M059J (cell line): ENCODE data around the gene YES1. TPM values are rescaled to one million over a fixed set of nuclear protein-coding genes. Genes with fewer than 3 reads are reported as not detected.
"Not testable (repeated sequence)": the region's sequence is repeated elsewhere in the genome, so short reads cannot be mapped to it uniquely, and the experiment has no call there.

Experiments used
- DNase-seq: peaks from one replicate; pipeline ENCODE4 v3.0.0-alpha.2; 2012; ENCODE audit warnings: low read depth
- total RNA-seq: library from RNA; depleted of rRNA; stranded (reverse); fragments of >200 nt; shearing (Covaris generic); gene quantifications from 2 replicates; pipeline ENCODE4 v1.2.3, GENCODE V29; 2014

Gene YES1
- total RNA-seq, 1 experiment from 2014 or later = 127 TPM

- not testable (repeated sequence) for DNase-seq
These were observed 81.9 kb downstream of the YES1 start for GRCh38 chr18:730120-730519.

- no peak for DNase-seq
These were observed 86.4 kb downstream of the YES1 start for GRCh38 chr18:725646-726045.

- DNase-seq = no peak
These were observed 88.4 kb downstream of the YES1 start for GRCh38 chr18:723541-724080.

- no peak for DNase-seq
These were observed 95.0 kb downstream of the YES1 start for GRCh38 chr18:717003-717402.

GRCh38 chr18:715626-716025 lies 96.4 kb downstream of the YES1 start:
- DNase-seq = peak; percentile 86

- no peak for DNase-seq
These were observed 98.9 kb downstream of the YES1 start for GRCh38 chr18:713135-713490.

- DNase-seq = peak; percentile 53
These were observed 99.5 kb downstream of the YES1 start, which contains the start of gene ENOSF1 for GRCh38 chr18:712401-713134. TSS of gene ENOSF1 (minus strand) at chr18:712630. CDS start at chr18:712587, 43 bp downstream.

GRCh38 chr18:711657-712400 lies 100.2 kb downstream of the YES1 start:
- peak; percentile 77 for DNase-seq

GRCh38 chr18:711310-711656 lies 100.8 kb downstream of the YES1 start:
- no peak for DNase-seq

GRCh38 chr18:710418-711300 lies 101.4 kb downstream of the YES1 start:
- DNase-seq = no peak

- peak; percentile 80 for DNase-seq
These were observed 102.3 kb downstream of the YES1 start for GRCh38 chr18:709771-710170.

GRCh38 chr18:708096-708495 lies 103.9 kb downstream of the YES1 start:
- no peak for DNase-seq

- no peak for DNase-seq
These were observed 105.6 kb downstream of the YES1 start for GRCh38 chr18:706405-706804.

GRCh38 chr18:703213-703967 lies 108.7 kb downstream of the YES1 start:
- peak; percentile 89 for DNase-seq

- DNase-seq = no peak
These were observed 114.2 kb downstream of the YES1 start for GRCh38 chr18:697800-698199.

GRCh38 chr18:697012-697411 lies 115.0 kb downstream of the YES1 start:
- no peak for DNase-seq

- DNase-seq = no peak
These were observed 118.4 kb downstream of the YES1 start for GRCh38 chr18:693466-694187.

GRCh38 chr18:692824-693223 lies 119.2 kb downstream of the YES1 start:
- no peak for DNase-seq

- no peak for DNase-seq
These were observed 123.7 kb downstream of the YES1 start for GRCh38 chr18:688323-688722.

- DNase-seq = no peak
These were observed 125.5 kb downstream of the YES1 start for GRCh38 chr18:686339-687111.
